Measurements from ENCODE around the gene ACOX2. TPM values are rescaled to one million over a fixed set of nuclear protein-coding genes. Genes with fewer than 3 reads are reported as not detected.

ACOX2 gene
- total and polyA plus RNA-seq, 2 of the 8 experiments (the other 6 are each of a cell fraction or from before 2014, with no cell fraction given), result 3.2 to 9.2 TPM

DNA sequence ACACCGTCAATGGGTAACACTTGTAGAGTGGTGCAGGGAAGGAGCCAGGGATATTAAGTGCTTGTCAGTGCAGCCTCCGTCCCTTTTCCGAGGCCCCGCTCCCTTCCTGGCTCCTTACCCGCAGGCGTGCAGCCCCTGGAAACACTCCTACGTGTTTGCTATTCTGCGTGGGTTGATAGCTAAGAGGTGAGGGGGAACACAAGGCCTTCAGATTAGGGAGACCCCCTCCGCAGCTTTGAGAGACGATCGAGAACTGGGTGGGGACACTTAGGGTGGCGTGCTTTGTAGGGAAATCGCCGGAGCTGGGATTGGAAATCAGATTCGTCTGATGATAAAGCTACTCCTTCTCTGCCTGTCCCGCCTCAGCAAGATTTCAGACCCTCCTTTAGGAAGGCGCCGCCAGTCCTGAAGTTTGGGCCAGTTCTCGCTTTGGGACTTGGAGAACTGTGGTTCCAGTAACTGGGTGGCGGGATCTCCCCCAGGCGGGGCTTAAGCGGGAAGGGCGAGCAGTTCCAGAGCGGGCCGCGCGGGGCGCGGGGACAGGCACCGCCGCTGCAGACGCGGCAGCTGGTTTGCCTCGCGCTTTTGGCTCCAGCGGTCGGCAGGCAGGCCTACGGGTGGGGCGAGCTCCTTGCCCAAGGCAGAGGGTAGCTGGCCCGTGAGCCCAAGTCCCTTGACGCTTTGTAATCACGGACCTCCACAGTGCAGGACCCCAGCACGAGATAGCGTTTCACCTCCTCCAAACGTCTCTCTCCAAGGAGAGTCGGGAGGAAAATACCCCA is 48.2 kb upstream of the ACOX2 start (continued):
- TF ChIP-seq KDM1A (IDR thresholded peaks at IDR 0.05; ENCODE audit: borderline replicate concordance, low read length), result no peak
- TF ChIP-seq ASH2L (IDR thresholded peaks at IDR 0.05; ENCODE audit: low read length), result peak; percentile 6
- peak; percentile 5; the same call in 1 of the 2 replicates for TF ChIP-seq CEBPB (IDR thresholded peaks at IDR 0.05; ENCODE audit: low read depth, low read length)
- TF ChIP-seq EZH2 (IDR thresholded peaks at IDR 0.05; ENCODE audit: low read depth, low read length, severe bottlenecking), result peak; percentile 29
- TF ChIP-seq NANOG (IDR thresholded peaks at IDR 0.05; ENCODE audit: insufficient read depth, low read depth, low read length, poor library complexity, severe bottlenecking), result no peak
- TF ChIP-seq TBP (IDR thresholded peaks at IDR 0.05; ENCODE audit: low read depth, low read length), result no peak
- 0 out of 2 replicates have a peak, but pooled peaks have one; percentile 33 for TF ChIP-seq SUZ12 (IDR thresholded peaks at IDR 0.05; ENCODE audit: low read length)
- TF ChIP-seq SP2 (IDR thresholded peaks at IDR 0.05; ENCODE audit: low read length), result no peak
- no peak for TF ChIP-seq CBX8 (IDR thresholded peaks at IDR 0.05; ENCODE audit: borderline replicate concordance, low read depth, low read length)
- TF ChIP-seq, protein P1, sequence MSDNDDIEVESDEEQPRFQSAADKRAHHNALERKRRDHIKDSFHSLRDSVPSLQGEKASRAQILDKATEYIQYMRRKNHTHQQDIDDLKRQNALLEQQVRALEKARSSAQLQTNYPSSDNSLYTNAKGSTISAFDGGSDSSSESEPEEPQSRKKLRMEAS (IDR thresholded peaks at IDR 0.05), result peak; percentile 78
- 0 out of 4 replicates have a peak, but pooled peaks of 1 of the 2 experiments have one; percentile 55 for TF ChIP-seq SIN3A (conservative IDR thresholded peaks at IDR 0.05 in 1 of 2, IDR thresholded peaks at IDR 0.05 in 1 of 2; ENCODE audit: low read depth in 1 of 2, low read length in 2 of 2)
- no peak for TF ChIP-seq KDM4A (IDR thresholded peaks at IDR 0.05; ENCODE audit: low read depth, low read length, severe bottlenecking)
- TF ChIP-seq CHD1 (IDR thresholded peaks at IDR 0.05; ENCODE audit: low read depth, low read length), result no peak
- TF ChIP-seq JUND (IDR thresholded peaks at IDR 0.05; ENCODE audit: low read length), result no peak
- no peak for TF ChIP-seq SIX5 (IDR thresholded peaks at IDR 0.05; ENCODE audit: low read depth, low read length)
- no peak for TF ChIP-seq BCL11A (IDR thresholded peaks at IDR 0.05; ENCODE audit: low read depth in 2 of 2, low read length in 2 of 2)
- TF ChIP-seq BRCA1 (IDR thresholded peaks at IDR 0.05; ENCODE audit: low read depth, low read length), result no peak
- TF ChIP-seq RNF2 (IDR thresholded peaks at IDR 0.05; ENCODE audit: borderline replicate concordance, low read depth, low read length, missing control alignments, poor library complexity, severe bottlenecking), result no peak
- peak; percentile 69 for TF ChIP-seq E2F6 (IDR thresholded peaks at IDR 0.05)
- peak; percentile 38 to 57 for TF ChIP-seq RAD21 (IDR thresholded peaks at IDR 0.05 in 1 of 2, conservative IDR thresholded peaks at IDR 0.05 in 1 of 2; ENCODE audit: low read depth in 2 of 2, low read length in 2 of 2)
- no peak for TF ChIP-seq SP4 (IDR thresholded peaks at IDR 0.05; ENCODE audit: low read length)
- TF ChIP-seq BACH1 (IDR thresholded peaks at IDR 0.05; ENCODE audit: low read length), result no peak
- no peak for TF ChIP-seq TAF7 (optimal IDR thresholded peaks at IDR 0.05; ENCODE audit: borderline replicate concordance, low read depth, low read length)

Data from H1 (cell line).